ENCODE results near the gene TULP1.
A peak's percentile ranks its signal among the peaks of the same experiment; 100 is the strongest.
"Not testable (repeated sequence)": the region's sequence is repeated elsewhere in the genome, so short reads cannot be mapped to it uniquely, and the experiment has no call there.

Gene TULP1

GRCh38 chr6:35512740-35513139 lies at the start of gene TULP1:
TULP1 (minus strand) TSS chr6:35512896; CDS start chr6:35512858, 38 bp downstream.
- no peak for DNase-seq

GRCh38 chr6:35562060-35562459 lies 49.4 kb upstream of the TULP1 start:
- DNase-seq, result no peak

- no peak for DNase-seq
These were observed 48.4 kb upstream of the TULP1 start for GRCh38 chr6:35561113-35561512.

GRCh38 chr6:35558571-35558970 lies 45.9 kb upstream of the TULP1 start:
- DNase-seq, result no peak

GRCh38 chr6:35557239-35557638 lies 44.5 kb upstream of the TULP1 start:
- DNase-seq, result no peak

DNA sequence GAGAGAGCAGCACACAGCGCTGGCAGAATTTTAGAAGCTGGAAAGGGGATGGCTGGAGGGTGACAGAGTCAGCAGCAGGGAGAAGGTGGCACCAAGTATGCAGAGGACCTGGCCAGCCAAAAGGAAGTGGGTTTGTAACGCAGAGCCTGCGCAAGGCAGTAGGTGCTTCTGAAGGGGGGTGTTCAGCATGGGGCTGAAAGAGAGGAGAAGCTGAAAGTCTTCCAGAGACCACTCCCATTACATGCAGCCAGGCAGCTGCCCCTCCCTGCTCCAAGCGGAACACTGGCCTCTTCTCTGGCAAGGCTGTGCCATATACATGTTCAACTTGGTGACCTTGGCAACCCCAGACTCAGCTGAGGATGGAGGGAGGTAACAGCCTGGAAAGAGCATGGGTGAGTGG lies 42.1 kb upstream of the TULP1 start:
- DNase-seq, result no peak

GRCh38 chr6:35553315-35553714 lies 40.6 kb upstream of the TULP1 start:
- no peak for DNase-seq

DNA sequence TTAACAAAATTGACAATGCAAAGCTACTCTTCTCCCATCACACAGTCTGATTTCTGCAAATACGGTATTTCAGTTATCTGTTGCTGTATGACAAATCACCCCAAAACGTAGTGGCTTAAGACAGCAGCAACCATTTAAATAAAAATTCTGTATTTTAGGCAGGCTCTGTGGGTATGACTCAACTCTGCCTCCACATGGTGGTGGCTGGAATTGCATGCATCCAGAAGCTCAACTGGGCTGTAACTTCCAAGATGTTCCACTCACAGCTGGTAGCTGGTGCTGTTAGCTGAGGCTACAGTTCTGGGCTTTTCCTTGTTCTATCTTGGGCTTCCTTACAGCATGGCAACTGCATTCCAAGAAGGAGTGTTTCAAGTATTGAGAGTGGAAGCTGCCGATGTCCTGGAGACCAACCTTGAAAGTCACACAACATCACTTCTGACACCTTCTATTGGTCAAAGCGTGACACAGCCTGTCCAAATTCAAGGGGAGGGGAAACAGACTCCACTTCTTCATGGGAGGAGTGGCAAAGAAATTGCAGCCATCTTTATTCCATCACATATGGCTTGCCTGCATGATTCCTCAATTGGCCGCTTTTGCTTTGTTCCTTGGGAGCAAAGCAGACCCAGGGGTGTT lies 39.7 kb upstream of the TULP1 start:
- peak; percentile 14 for DNase-seq

DNA sequence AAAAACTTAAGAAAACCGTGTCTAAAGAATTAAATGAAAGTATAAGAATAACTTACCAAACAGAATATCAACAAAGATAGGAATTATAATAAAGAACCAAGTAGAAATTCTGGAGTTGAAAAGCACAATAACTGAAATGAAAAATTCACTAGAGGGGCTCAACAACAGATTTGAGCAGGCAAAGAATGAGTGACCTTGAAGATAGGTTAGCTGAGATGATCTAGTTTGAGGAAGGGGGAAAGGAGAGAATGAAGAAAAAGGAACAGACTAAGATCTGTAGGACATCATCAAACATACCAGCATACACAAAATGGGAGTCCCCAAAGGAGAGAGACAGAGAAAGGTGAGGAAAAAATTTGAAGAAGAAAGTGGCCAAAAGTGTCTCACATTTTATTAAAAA lies 37.7 kb upstream of the TULP1 start:
- DNase-seq, result no peak

DNA sequence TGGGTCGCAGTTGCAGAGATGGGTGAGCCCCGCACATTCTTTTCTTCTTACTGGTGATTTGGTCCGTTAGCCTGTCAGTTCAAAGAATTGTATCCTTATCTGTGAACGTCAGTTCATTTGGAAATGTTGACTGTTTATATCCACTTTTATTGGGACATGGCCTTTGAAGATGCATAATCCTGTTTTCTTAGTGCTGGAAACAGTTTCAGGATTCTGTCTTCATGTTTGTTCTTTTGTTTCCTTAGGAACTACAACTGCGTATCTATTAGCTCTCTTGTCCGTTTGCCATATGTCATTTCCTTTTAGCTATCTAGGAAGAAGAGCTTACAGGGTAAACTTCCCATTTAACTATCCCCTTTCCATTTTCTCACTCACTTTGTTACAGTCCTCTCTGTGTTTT lies 35.0 kb upstream of the TULP1 start:
- no peak for DNase-seq

DNA sequence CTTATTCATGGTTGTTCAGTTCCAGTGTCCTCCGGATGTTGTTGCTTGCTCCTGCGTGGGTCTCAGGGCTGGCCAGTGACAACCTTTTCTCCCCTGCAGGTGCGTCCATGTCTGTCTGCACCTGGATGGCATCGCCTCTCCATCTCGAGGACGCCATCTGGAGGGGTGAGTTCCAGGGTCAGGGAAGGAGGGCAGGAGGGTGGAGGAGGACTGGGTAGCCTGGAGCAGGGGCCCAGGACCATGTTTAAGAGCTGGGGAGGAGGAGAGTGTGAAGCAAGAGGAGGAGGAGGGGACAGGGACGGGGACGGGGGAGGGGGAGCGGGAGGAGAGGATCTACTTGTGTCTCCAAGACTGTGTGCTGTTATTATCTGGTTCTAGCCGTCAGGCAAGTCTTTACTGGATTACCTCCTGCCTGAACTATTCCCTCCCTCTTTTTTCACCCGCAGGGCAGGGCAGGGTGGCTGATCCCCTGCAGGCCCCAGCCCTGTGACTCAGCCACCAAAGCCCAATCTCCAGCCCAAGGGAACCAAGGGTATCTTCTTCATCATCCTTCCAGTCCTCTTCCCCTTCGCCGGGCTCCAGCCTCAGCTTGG lies 32.2 kb upstream of the TULP1 start:
- no peak for DNase-seq

DNA sequence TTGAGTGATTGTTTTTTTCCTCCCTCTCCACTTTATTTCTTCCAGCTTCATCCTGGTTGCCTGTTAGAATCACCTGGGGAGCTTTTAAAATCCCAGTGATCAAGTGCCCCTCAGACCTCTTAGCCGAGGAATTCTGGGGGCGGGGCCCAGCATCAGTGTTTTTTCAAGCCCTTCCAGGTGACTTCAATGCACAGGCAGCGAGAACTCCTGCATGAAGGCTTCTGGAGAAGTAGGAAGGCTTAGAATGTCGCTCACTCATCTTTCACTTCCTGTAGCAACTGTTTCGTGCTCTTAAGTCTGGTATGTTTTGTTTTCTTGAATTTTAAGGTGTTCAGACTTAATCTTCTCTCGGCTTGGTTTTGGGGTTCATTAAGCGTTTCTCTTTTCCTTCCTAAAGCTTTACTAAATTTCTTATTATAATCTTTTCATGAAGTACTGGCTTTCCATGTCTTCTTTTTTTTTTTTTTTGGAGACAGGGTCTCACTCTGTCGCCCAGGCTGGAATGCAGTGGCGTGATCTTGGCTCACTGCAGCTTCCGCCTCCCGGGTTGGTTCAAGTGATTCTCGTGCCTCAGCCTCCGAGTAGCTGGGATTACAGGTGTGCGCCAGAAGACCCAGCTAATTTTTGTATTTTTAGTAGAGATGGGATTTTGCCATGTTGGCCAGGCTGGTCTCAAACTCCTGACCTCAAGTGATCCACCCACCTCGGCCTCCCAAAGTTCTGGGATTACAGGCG lies 30.9 kb upstream of the TULP1 start:
- DNase-seq, result no peak

DNA sequence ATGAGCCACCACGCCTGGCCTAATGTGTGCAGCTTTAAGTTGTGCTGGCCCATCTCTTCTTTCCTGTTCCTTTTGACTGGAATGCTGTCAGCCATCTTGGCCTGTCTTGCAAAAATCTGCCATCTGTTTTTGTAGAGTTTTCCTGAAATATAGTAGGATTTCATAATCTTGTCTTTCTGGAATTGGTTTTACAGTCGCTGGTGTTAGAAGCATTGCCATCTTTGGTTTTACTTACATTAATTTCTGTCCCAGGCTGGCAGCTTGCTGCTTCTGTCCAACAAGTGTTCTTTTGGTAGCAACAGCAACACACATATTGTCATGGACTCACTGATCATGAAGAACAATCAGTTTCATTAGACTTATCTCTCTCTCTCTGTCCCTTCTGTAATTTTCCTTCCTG lies 29.1 kb upstream of the TULP1 start:
- DNase-seq, result no peak

DNA sequence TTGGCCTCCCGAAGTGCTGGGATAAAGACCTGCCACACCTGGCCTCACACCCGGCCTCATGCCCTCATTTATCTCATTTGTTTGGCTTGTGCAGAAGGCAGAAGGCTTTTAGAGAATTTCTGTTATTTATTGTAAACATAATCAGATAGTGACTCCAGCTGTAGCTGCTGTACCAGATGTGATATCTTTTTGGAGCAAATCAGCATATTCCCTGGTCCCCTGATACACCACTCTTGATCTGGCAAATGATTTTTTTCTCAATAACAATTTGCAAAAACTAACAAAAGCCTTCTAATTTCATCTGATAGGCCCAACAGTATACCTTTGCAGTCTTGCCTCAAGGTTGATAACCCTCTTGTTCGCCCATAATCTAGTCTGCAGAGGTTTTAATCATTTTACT lies 26.5 kb upstream of the TULP1 start:
- DNase-seq, result no peak

- not testable (repeated sequence) for DNase-seq
These were observed 23.2 kb upstream of the TULP1 start for GRCh38 chr6:35535847-35536246.

DNA sequence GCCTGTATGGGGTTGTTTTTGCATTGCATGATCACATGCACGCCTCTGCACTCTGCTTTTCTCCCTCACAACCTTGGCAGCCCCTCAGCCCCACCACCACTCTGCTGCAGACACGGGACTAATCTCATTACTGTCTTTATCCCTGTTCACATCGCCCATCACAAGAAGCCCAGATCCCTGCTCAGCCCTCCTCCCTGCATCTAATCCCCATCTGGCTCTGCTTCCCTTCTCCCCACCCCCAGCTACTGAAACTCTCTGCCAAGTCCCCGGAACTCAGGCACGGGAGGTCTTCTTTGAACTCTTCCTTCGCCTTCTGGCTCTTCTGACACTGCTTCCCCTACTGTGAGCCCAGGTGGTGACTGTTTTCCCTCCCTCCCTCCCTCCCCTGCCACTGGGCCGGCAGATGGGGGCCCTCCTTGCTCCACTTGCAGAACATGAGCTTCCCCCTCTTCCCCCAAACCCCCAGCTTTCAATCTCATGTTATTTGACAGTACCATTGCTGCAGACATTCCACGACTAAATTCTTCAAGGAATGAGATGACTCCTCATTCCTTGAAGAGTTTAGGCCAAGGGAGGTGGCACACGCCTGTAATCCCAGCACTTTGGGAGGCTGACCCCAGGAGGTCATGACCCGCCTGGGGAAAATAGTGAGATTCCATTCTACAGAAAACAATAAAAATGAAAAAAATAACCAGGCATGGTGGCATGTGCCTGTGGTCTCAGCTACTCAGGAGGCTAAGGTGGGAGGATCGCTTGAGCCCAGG lies 21.9 kb upstream of the TULP1 start:
- DNase-seq, result peak; percentile 31

DNA sequence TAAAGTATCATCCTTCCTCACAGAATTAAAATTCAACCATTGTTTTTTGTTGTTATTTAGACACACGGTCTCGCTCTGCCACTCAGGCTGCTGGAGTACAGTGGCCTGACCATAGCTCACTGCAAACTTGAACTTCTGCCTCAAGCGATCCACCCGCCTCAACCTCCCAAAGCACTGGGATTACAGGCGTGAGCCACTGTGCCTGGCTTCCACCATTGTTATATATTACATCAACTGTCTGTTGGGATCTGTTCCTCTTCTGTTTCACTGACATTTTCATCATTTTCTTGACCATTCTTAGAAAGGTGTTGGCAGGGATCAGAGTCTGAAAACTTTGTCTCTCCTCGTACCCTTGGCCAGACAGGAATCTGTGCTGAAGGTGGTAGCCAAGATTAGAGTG lies 21.3 kb upstream of the TULP1 start:
- DNase-seq, result no peak

DNA sequence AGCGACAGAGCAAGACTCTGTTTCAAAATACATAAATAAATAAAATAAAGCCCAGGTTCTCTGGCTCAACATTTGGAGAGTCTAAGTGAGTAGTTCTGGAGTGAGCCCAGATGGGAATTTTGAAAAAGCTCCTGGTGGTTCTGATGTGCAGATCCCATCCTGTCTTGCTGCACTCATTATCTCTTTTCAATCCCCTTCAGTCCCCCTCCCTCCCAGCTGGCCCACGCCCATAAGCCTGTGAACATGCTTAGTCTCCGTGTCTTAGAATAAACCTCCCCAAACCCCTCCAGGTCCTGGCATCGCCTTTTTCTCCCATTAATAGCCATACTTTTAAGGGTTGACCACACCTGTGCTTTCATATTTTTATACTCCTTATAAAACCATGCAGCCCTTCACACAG lies 19.4 kb upstream of the TULP1 start:
- DNase-seq, result no peak

- no peak for DNase-seq
These were observed 11.8 kb upstream of the TULP1 start for GRCh38 chr6:35524380-35525020.

DNA sequence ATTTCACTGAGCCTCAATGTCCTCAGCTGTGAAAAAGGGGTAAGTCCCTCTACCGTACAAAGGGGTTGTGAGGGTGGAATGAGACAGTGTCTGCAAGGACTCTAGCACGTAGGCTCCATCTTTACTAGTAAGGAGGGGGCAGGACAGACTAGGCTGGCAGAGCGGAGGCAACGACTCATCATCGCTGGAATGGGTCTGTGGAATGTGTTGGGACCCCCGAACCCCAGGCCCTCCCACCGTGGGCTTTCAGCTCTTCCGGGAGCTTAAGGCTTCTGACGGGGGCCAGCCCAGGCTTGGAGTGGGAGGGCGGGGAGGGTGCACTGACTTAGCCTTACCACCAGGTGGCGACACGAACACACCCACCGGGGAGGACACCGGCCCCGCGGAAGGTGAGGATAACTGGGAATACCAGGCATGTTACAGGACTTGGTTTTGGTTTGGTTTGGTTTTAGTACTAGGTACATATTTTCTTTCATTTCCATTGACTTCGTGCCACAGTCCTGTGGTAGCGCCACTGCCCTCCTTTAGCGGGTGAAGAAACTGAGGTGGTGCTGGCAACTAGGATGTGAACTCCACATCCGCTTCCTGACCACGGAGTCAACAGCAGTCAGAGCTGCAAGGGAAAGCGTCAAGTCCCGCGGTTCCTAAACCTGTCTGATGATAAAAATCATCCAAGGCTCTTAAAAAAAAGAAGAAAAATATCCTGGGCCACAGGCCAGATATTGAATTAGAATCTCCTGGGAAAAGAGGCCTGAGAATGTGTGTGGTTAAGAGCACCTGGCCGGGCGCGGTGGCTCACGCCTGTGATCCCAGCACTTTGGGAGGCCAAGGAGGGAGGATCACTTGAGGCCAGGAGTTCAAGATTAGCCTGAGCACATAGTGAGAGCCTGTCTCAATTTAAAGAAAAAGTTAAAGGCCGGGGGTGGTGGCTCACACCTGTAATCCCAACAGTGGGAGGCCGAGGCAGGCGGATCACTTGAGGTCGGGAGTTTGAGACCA lies 10.3 kb upstream of the TULP1 start:
- peak; percentile 55 for DNase-seq

DNA sequence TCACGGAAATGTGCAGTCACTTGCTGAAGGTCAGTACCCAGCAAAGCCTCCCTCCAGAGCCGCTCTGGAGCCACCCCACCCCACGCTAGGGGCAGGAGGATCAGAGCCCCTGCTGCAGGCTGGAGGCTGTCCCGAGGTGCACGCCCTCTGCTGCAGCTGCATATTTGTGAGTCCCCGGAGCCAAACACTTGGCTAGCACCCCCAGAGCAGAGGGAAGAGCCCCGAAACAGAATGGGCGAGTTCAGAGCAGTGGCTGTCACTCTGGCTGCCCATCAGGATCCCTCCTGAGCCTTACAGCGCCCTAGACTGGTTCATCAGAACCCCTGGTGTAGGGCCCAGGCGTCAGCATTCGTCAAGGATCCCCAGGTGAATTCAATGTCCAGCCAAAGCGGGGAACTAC lies 9.5 kb upstream of the TULP1 start:
- DNase-seq, result no peak

- no peak for DNase-seq
These were observed 8.5 kb upstream of the TULP1 start for GRCh38 chr6:35521235-35521634.
